KBM-7 (cell line): ENCODE results near the gene PLA2G2E.

Experiments
- DNase-seq: peaks from one replicate; pipeline ENCODE4 v3.0.0-alpha.2; 2015
- in situ Hi-C: fragments of 300-500 bp; cut with MboI; formaldehyde crosslinking; loops from 2 replicates; pipeline ENCODE4 v1.14.3; 2020; ENCODE audit warnings: low sequenced_read_pairs, low pct_unique_long_range_greater_than_20kb, mixed read lengths

The PLA2G2E gene

GRCh38 chr1:19923137-19923952, at the start of gene PLA2G2E:
Gene PLA2G2E, minus strand, starts transcription at chr1:19923617. Its CDS starts 58 bp downstream, at chr1:19923559.
- DNase-seq = no peak
- in situ Hi-C loops = loop anchor here (25.0 kb wide), 1 partner anchor 739 kb away; the partner anchor contains the start of gene DDOST

GRCh38 chr1:19971664-19972063, 48.2 kb upstream of the PLA2G2E start:
- in situ Hi-C loops = no loop called here
- DNase-seq = no peak

- no peak for DNase-seq
- in situ Hi-C loops = no loop called here
These were observed 46.7 kb upstream of the PLA2G2E start for GRCh38 chr1:19969898-19970660.

- in situ Hi-C loops = no loop called here
- no peak for DNase-seq
These were observed 44.4 kb upstream of the PLA2G2E start for GRCh38 chr1:19967808-19968207.

- DNase-seq = no peak
- in situ Hi-C loops = no loop called here
These were observed 41.1 kb upstream of the PLA2G2E start for GRCh38 chr1:19964542-19964941.

GRCh38 chr1:19963636-19964035, 40.2 kb upstream of the PLA2G2E start:
- in situ Hi-C loops = no loop called here
- DNase-seq = no peak

GRCh38 chr1:19960591-19960990, 37.2 kb upstream of the PLA2G2E start:
- in situ Hi-C loops = no loop called here
- no peak for DNase-seq

GRCh38 chr1:19957779-19958178, 34.4 kb upstream of the PLA2G2E start:
- in situ Hi-C loops = no loop called here
- no peak for DNase-seq

GRCh38 chr1:19955534-19956170, 32.2 kb upstream of the PLA2G2E start:
- DNase-seq = no peak
- in situ Hi-C loops = no loop called here

- DNase-seq = no peak
- in situ Hi-C loops = no loop called here
These were observed 30.6 kb upstream of the PLA2G2E start for GRCh38 chr1:19954059-19954458.

- in situ Hi-C loops = loop anchor here (25.0 kb wide), 2 partner anchors 88 to 513 kb away; no protein-coding TSS in a partner anchor
- DNase-seq = no peak
These were observed 25.6 kb upstream of the PLA2G2E start for GRCh38 chr1:19949016-19949415.

GRCh38 chr1:19946971-19947370, 23.6 kb upstream of the PLA2G2E start:
- in situ Hi-C loops = loop anchor here (25.0 kb wide), 2 partner anchors 90 to 515 kb away; no protein-coding TSS in a partner anchor
- no peak for DNase-seq

GRCh38 chr1:19946331-19946751, 22.9 kb upstream of the PLA2G2E start:
- DNase-seq = no peak
- in situ Hi-C loops = loop anchor here (25.0 kb wide), 2 partner anchors 91 to 516 kb away; no protein-coding TSS in a partner anchor

GRCh38 chr1:19945914-19946313, 22.5 kb upstream of the PLA2G2E start:
- in situ Hi-C loops = loop anchor here (25.0 kb wide), 2 partner anchors 91 to 516 kb away; no protein-coding TSS in a partner anchor

GRCh38 chr1:19942657-19943056, 19.2 kb upstream of the PLA2G2E start:
- no peak for DNase-seq
- in situ Hi-C loops = loop anchor here (25.0 kb wide), 2 partner anchors 95 to 520 kb away; no protein-coding TSS in a partner anchor

More at GRCh38 chr1:19945914-19946313, 22.5 kb upstream of the PLA2G2E start:
- no peak for DNase-seq

- in situ Hi-C loops = loop anchor here (25.0 kb wide), 2 partner anchors 95 to 520 kb away; no protein-coding TSS in a partner anchor
- DNase-seq = no peak
These were observed 18.7 kb upstream of the PLA2G2E start for GRCh38 chr1:19942088-19942487.

GRCh38 chr1:19941206-19941568, 17.8 kb upstream of the PLA2G2E start:
- in situ Hi-C loops = loop anchor here (25.0 kb wide), 2 partner anchors 96 to 521 kb away; no protein-coding TSS in a partner anchor
- DNase-seq = no peak

- no peak for DNase-seq
- in situ Hi-C loops = loop anchor here (25.0 kb wide), 2 partner anchors 97 to 522 kb away; no protein-coding TSS in a partner anchor
These were observed 17.2 kb upstream of the PLA2G2E start for GRCh38 chr1:19940486-19941205.
